ENCODE data around the gene CFDP1. TPM values are rescaled to one million over a fixed set of nuclear protein-coding genes. Genes with fewer than 3 reads are reported as not detected.

CFDP1 gene
- total and polyA plus RNA-seq, 2 of the 13 experiments (the other 11 are each of a cell fraction or from before 2014, with no cell fraction given) = 78.6 to 153 TPM

DNA sequence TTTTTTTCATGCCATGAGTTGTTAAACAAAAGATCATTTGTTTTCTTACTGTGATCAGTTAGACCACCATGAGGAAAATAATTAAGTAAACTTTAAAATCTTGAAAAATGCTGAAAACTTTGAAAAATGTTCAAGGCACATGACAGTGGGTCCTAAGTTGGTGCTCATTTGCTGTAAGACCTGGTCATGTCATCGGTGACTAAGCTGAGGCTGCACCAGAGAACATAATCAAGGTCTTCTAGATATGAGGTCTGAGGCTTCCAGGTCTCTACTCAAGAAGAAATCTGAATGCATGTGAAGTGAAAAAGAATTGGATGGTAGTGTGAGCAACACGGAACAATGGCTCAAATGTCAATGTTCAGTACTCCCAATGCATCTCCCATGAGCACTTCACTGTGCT, 87.6 kb downstream of the CFDP1 start (continued):
- TF ChIP-seq, protein P1, sequence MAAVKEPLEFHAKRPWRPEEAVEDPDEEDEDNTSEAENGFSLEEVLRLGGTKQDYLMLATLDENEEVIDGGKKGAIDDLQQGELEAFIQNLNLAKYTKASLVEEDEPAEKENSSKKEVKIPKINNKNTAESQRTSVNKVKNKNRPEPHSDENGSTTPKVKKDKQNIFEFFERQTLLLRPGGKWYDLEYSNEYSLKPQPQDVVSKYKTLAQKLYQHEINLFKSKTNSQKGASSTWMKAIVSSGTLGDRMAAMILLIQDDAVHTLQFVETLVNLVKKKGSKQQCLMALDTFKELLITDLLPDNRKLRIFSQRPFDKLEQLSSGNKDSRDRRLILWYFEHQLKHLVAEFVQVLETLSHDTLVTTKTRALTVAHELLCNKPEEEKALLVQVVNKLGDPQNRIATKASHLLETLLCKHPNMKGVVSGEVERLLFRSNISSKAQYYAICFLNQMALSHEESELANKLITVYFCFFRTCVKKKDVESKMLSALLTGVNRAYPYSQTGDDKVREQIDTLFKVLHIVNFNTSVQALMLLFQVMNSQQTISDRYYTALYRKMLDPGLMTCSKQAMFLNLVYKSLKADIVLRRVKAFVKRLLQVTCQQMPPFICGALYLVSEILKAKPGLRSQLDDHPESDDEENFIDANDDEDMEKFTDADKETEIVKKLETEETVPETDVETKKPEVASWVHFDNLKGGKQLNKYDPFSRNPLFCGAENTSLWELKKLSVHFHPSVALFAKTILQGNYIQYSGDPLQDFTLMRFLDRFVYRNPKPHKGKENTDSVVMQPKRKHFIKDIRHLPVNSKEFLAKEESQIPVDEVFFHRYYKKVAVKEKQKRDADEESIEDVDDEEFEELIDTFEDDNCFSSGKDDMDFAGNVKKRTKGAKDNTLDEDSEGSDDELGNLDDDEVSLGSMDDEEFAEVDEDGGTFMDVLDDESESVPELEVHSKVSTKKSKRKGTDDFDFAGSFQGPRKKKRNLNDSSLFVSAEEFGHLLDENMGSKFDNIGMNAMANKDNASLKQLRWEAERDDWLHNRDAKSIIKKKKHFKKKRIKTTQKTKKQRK (IDR thresholded peaks at IDR 0.05; ENCODE audit: low read length) = no peak
- TF ChIP-seq, protein P2, sequence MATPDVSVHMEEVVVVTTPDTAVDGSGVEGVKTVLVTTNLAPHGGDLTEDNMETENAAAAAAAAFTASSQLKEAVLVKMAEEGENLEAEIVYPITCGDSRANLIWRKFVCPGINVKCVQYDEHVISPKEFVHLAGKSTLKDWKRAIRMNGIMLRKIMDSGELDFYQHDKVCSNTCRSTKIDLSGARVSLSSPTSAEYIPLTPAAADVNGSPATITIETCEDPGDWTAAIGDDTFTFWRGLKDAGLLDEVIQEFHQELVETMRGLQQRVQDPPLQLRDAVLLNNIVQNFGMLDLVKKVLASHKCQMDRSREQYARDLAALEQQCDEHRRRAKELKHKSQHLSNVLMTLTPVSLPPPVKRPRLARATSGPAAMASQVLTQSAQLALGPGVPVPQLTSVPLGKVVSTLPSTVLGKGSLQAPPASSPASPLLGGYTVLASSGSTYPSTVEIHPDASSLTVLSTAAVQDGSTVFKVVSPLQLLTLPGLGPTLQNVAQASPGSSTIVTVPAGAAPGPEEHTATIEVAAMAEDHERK (CRISPR knock-in tag; IDR thresholded peaks at IDR 0.05; ENCODE audit: low read depth) = no peak
- TF ChIP-seq MEIS1 (CRISPR knock-in tag; IDR thresholded peaks at IDR 0.05; ENCODE audit: borderline replicate concordance) (no peak), MAFK (conservative IDR thresholded peaks at IDR 0.05 in 1 of 2, IDR thresholded peaks at IDR 0.05 in 1 of 2; ENCODE audit: low read length in 2 of 2) (no peak)
- TF ChIP-seq, protein P3, sequence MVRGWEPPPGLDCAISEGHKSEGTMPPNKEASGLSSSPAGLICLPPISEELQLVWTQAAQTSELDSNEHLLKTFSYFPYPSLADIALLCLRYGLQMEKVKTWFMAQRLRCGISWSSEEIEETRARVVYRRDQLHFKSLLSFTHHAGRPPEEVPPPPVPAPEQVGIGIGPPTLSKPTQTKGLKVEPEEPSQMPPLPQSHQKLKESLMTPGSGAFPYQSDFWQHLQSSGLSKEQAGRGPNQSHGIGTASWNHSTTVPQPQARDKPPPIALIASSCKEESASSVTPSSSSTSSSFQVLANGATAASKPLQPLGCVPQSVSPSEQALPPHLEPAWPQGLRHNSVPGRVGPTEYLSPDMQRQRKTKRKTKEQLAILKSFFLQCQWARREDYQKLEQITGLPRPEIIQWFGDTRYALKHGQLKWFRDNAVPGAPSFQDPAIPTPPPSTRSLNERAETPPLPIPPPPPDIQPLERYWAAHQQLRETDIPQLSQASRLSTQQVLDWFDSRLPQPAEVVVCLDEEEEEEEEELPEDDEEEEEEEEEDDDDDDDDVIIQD (CRISPR knock-in tag; IDR thresholded peaks at IDR 0.05; ENCODE audit: low read depth) = no peak

DNA sequence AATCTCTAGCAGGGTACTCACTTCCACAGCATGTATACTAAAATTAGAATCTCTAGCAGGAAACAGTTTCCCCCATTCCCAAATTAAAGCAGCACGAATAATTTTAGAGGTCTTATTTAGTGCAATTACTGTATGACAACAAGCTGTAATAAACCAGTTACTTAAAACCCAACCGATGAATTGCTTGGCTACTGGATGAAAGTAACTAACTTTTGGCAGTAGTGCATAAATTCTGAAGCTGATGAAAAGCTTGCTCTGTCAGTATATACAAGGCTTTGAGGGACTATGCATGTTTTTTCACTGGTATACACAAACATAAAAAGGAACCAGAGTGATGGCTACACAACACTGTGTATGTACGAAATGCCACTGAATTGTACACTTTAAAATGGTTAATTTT, 89.4 kb downstream of the CFDP1 start:
- no peaks in the 10 kb centered on the region for H3K9me3 ChIP-seq (ENCODE audit: low read length)
- WGBS (ENCODE audit: low lambda C conversion rate) = 67% methylated on average over 3 of the region's 3 CpGs
- no peak overlapping the region for H2AFZ ChIP-seq (ENCODE audit: low read length)
- no peak overlapping the region for H3K4me2 ChIP-seq (ENCODE audit: low read depth, low read length)
- no peaks in the 10 kb centered on the region for H4K20me1 ChIP-seq (ENCODE audit: insufficient read depth, low read length)
- ChIA-PET CTCF (ENCODE audit: low intra/inter-chr PET ratio, low total read pairs) (no interaction called here), POLR2A (no interaction called here)
- no peak overlapping the region for H3K27ac ChIP-seq (ENCODE audit: extremely low read length, insufficient read depth, low read length)
- ATAC-seq (no peak), FAIRE-seq (no peak), DNase-seq (ENCODE audit: low spot score) (no peak)
- H3K79me2 ChIP-seq (ENCODE audit: insufficient read depth, low read length) = no peaks in the 10 kb centered on the region
- no peaks in the 10 kb centered on the region for H3K27me3 ChIP-seq (ENCODE audit: control insufficient read depth in 1 of 2, insufficient read depth in 2 of 2, low read length in 2 of 2)
- H3K36me3 ChIP-seq (replicated peaks in 1 of 2; ENCODE audit: control insufficient read depth in 1 of 2, insufficient read depth in 2 of 2, low read length in 2 of 2) = peaks cover 4 to 20% of the 10 kb centered on the region in 2 experiments; a peak in 4 of 5 replicates
- BruUV-seq (replicated peaks) = no TSS peak
- TF ChIP-seq ZNF224 (CRISPR knock-in tag; IDR thresholded peaks at IDR 0.05) (no peak), ZNF589 (CRISPR knock-in tag; conservative IDR thresholded peaks at IDR 0.05) (no peak)
- TF ChIP-seq, protein P4, sequence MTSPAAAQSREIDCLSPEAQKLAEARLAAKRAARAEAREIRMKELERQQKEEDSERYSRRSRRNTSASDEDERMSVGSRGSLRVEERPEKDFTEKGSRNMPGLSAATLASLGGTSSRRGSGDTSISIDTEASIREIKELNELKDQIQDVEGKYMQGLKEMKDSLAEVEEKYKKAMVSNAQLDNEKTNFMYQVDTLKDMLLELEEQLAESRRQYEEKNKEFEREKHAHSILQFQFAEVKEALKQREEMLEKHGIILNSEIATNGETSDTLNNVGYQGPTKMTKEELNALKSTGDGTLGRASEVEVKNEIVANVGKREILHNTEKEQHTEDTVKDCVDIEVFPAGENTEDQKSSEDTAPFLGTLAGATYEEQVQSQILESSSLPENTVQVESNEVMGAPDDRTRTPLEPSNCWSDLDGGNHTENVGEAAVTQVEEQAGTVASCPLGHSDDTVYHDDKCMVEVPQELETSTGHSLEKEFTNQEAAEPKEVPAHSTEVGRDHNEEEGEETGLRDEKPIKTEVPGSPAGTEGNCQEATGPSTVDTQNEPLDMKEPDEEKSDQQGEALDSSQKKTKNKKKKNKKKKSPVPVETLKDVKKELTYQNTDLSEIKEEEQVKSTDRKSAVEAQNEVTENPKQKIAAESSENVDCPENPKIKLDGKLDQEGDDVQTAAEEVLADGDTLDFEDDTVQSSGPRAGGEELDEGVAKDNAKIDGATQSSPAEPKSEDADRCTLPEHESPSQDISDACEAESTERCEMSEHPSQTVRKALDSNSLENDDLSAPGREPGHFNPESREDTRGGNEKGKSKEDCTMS (CRISPR knock-in tag; conservative IDR thresholded peaks at IDR 0.05) = no peak
- intact Hi-C loops (cut with micrococcal nuclease; ENCODE audit: unreplicated experiment) = no loop called here
- in situ Hi-C loops (cut with HindIII; ENCODE audit: extremely low pct_ligation_motif_present, low pct_unique_long_range_greater_than_20kb) = no loop called here
- no peak overlapping the region for H3K9ac ChIP-seq (ENCODE audit: insufficient read depth, low read depth, low read length)
- no peaks in the 10 kb centered on the region for H3K4me1 ChIP-seq (ENCODE audit: insufficient read depth, low read length)
- no peak overlapping the region for H3K4me3 ChIP-seq (replicated peaks in 1 of 3; ENCODE audit: insufficient read depth in 1 of 3, low read depth in 2 of 3, low read length in 3 of 3)

Measured in HepG2 (cell line).